Putamen (tissue), 1 donor: ENCODE measurements around the gene NKAIN2.
A peak's percentile ranks its signal among the peaks of the same experiment; 100 is the strongest.
"Not testable (repeated sequence)": the region's sequence is repeated elsewhere in the genome, so short reads cannot be mapped to it uniquely, and the experiment has no call there.

Source experiments
- DNase-seq: peaks from one replicate; pipeline ENCODE4 v3.0.0-alpha.2; 2016; ENCODE audit warnings: low spot score

NKAIN2 gene

GRCh38 chr6:124433387-124434160 lies 629.9 kb downstream of the NKAIN2 start:
- no peak for DNase-seq

GRCh38 chr6:124434421-124434820 lies 630.8 kb downstream of the NKAIN2 start:
- no peak for DNase-seq

DNA sequence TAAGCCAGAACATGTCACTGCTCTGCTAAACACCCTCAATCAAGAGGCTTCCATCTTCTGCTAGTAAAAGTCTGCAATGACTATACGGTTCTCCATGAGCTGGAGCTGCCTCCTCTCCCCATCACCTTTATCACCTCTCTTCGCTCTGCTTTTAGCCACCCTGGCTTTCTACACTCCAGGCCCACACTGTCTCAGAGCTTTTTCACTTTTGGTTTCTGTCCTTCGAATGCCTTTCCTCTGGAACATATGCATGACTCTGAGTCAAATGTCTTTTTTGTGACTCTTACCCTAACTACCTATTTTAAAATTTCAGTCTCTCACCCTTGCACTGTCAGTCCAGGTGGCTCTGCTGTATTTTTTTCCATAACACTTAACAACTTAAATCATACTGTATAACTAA lies 633.1 kb downstream of the NKAIN2 start:
- DNase-seq, result no peak

GRCh38 chr6:124438546-124439065 lies 634.9 kb downstream of the NKAIN2 start:
- no peak for DNase-seq

GRCh38 chr6:124441450-124441849 lies 637.8 kb downstream of the NKAIN2 start:
- no peak for DNase-seq

DNA sequence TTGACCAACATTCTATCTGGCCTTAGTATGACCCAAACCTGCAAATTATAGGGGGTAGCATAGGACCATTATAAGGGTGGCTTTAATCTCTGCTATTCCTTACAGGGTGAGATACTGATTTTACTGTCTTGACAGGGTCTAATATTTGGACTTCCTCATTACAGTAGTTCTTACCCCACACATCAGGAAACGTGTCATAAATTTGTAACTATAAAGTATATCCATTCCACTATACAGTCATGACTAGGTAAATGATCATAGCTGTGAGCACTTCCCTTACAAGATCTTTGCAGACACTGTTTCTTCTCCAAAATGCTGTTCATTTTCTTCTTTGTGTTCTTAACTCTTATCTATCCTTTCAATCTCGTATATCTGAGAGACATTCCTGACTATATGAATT lies 639.9 kb downstream of the NKAIN2 start:
- DNase-seq, result no peak

DNA sequence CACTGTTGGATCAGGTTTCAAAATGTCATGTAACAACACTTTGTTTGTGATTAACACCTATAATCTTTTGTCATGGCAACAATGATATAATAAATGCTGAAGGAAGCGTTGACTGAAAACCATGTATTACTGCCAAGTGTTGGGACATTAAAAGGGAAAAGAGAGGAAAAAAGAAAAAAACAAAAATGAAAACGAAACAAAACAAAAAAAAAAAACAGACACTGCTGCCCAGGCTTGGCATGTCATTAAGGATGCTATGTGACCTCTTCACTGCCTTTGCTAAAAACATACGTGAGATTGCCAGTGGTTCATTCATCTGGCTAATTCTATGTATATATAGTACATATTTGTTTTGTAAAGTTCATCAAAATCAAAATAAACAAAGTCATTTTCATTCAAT lies 641.9 kb downstream of the NKAIN2 start:
- DNase-seq, result no peak

DNA sequence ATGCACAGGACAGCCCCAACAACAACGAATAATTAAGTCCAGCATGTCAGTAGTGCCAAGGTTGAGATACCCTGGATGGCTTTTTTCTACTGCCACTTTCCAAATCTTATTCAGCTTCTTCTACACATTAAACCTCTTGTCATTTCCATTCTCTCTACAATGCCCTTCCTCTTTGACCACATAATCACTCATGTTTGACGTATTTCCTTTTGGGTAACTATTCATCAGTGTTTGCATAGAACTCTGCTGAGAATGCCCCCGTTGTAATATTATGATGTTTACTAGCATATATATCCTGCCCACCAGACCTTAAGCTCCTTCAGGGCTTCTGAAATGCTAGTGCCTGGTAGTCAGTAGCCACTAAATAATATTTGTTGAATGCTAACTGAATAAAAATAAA lies 643.3 kb downstream of the NKAIN2 start:
- DNase-seq, result no peak

DNA sequence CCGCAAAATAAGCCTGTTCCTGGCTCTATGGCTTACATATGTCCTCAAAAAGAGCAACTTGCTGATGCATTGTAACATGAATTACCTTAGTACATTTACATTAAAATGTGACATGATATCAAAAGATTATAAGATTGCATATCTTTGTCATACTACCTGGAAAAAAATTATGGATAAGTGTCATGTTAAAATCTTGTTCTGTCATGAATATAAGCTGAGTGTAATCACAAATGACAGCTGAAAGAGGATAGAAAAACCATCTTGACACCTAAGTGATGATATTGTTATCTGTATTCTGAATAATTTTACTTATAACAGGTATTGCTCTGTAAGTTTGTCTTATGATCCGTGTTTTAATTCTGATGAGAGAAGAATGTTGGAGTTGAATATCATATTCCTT lies 655.6 kb downstream of the NKAIN2 start:
- no peak for DNase-seq

DNA sequence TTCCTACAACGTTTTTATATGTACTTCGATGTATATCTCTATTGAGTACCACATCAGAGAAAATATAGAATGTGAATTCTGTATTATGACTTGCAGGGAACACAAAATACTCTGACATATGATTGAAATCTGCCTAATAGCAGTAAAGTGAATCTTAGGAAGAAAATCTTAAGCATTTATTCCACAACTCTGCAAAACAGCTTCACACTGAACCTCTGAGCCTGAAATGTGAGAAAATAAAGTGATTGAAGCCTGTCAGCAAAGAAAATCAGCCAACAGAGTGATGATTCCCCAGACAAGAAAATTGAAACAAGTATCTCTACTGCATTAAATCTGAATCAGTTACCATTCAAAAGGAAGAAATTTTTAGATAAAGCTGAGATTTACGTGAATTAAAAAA lies 659.1 kb downstream of the NKAIN2 start:
- DNase-seq, result no peak

DNA sequence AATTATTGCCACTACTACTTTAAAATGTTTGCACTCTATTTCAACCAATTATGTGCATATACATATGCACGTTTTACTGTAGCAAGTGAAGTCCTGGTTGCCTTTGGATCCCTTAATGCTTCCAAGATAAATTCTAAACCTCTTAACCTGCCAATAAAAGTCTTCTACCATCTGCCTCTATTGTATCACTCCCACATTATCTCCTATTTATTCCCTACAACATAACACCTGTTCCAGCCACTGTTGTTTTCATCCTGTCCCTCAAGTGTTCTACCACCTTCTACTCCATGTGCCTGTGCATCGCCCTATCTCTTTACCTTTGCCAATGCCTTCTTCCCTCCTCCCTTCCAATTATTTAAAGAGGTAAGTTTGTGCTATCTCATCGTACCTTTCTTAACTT lies 659.6 kb downstream of the NKAIN2 start:
- no peak for DNase-seq

DNA sequence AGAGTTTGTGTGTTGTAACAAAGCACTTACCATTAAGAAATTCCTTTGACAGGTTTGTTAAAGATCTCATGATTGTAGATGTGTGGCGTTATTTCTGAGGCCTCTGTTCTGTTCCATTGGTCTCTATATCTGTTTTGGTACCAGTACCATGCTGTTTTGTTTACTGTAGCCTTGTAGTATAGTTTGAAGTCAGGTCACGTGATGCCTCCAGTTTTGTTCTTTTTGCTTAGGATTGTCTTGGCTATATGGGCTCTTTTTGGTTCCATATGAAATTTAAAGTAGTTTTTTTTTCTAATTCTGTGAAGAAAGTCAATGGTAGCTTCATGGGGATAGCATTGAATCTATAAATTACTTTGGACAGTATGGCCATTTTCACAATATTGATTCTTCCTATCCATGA lies 660.9 kb downstream of the NKAIN2 start:
- not testable (repeated sequence) for DNase-seq

- no peak for DNase-seq
Measured at GRCh38 chr6:124466949-124467348, 663.3 kb downstream of the NKAIN2 start.

DNA sequence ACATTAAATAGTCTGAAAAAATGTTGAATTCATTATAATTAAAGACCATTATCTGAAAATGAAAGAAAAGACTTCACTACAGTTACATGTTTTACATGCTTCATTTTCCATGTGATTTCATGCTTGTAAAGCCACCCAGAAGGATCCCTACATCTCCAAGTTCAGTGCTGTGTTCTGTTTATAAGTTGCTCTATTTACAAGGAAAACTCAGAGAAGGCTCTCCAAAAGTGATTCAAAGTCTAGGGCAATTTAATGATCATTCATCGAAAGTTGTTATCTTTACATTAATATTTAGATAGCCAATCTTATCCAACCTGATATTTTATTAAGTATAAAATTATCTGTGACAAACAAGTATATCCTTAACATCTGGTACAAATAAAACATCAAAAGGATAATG lies 663.7 kb downstream of the NKAIN2 start:
- DNase-seq, result no peak

GRCh38 chr6:124470803-124471202 lies 667.1 kb downstream of the NKAIN2 start:
- no peak for DNase-seq

DNA sequence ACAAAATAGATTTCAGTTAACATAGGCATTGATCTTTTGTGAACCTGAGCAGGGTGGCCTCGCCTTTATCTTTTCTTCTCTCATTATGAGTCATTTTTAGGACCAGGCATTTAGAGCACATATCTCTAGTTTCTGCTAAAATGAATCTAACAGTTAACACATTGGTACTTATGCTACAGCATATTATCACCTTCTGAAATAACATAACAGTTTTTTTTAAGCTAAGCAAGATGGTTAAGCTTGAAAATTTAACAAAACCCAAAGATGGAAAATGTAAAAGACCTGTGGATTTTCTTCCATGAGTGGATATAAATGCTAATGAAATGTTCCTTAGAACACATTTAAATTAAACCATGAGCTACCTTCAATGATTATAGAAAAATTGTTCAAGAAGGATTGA lies 671.5 kb downstream of the NKAIN2 start:
- no peak for DNase-seq

DNA sequence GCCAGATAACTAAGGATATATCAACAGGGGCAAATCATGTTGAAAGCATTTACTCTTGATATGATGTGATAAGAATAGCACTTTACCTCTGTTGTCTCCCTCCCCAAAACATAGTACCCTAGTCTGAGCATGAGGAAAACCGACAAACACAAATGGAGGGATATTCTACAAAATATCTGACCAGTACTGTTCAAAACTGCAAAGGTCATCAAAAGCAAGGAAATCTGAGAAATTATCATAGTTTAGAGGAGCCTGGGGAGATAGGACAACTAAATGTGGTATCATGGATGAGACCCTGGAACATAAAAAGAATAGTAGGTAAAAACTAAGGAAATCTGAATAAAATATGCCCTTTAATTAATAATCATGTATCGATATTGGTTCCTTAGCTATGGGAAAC lies 675.2 kb downstream of the NKAIN2 start:
- no peak for DNase-seq

DNA sequence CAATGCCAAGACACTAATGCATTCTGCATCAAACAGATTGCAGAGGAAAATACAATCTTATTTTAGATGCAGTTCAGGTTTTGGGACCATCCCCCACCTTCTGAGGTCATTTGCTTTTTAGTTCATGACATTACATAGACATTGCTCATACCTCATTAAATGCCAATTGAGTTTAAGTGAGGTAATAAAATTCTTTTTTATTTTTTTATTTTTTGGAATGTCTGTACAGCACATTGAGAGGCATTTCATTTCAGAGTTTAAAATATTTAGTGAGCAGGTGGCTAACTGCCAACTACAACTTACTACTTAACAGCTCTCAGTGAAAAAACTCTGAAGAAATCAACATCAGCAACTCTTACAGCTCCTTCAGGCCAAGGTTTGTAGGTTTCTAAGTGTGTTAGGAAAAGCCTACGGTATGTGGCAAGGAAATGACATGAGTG lies 676.3 kb downstream of the NKAIN2 start:
- DNase-seq, result no peak

DNA sequence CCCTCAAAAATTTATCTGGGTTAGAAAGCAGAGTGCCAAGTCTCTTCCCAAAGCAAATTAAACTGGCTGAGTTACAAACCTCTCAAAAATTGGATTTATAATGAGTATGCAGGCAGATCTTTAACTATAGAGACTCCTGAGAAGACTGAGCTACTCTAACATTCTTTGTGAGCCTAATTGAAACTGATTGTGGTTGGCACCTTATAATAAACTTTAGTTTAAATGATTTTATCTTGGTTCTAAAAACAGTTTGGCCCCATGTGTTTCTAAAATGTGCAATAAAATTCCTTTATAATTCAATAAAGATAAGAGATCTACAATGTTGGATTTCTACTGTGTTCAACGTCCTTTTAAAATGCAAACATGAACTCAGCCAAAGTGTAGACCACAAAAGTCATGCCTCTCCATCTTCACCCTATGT lies 678.4 kb downstream of the NKAIN2 start:
- no peak for DNase-seq

- peak; percentile 8 for DNase-seq
Measured at GRCh38 chr6:124487623-124488431, 684.2 kb downstream of the NKAIN2 start.

GRCh38 chr6:124490122-124490521 lies 686.5 kb downstream of the NKAIN2 start:
- DNase-seq, result no peak

- DNase-seq, result no peak
Measured at GRCh38 chr6:124493259-124493658, 689.6 kb downstream of the NKAIN2 start.
